Measurements from ENCODE around the gene UBR1.

DNA sequence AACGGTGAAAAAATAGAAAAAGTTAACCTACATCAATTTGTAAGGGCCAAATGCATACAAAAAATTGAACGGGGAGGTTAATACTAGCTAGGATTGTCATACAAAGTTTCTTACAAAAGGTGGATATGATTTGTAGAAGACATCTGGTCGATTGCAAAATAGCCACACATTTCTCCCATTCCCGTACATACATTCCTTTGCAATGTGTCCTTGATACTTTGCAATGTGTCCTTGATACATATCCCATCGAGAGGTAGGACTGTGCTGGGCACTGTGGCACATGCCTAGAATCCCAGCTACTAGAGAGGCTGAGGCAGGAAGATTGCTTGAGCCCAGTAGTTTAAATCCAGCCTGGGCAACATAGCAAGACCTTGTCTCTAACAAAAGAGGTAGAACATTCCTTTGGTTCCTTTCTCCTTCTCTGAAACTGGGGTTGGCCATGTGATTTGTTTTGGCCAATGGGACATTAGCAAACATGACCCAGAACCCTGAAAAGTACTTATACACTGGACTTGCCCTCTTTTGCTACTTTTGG lies 194.7 kb downstream of the UBR1 start:
- TF ChIP-seq CTCF (IDR thresholded peaks at IDR 0.05) (no peak), POLR2A (IDR thresholded peaks at IDR 0.05) (no peak), EP300 (IDR thresholded peaks at IDR 0.05) (no peak)

Data from tibial nerve (tissue), 4 donors.